ENCODE measurements around the gene CXCL12.

DNA sequence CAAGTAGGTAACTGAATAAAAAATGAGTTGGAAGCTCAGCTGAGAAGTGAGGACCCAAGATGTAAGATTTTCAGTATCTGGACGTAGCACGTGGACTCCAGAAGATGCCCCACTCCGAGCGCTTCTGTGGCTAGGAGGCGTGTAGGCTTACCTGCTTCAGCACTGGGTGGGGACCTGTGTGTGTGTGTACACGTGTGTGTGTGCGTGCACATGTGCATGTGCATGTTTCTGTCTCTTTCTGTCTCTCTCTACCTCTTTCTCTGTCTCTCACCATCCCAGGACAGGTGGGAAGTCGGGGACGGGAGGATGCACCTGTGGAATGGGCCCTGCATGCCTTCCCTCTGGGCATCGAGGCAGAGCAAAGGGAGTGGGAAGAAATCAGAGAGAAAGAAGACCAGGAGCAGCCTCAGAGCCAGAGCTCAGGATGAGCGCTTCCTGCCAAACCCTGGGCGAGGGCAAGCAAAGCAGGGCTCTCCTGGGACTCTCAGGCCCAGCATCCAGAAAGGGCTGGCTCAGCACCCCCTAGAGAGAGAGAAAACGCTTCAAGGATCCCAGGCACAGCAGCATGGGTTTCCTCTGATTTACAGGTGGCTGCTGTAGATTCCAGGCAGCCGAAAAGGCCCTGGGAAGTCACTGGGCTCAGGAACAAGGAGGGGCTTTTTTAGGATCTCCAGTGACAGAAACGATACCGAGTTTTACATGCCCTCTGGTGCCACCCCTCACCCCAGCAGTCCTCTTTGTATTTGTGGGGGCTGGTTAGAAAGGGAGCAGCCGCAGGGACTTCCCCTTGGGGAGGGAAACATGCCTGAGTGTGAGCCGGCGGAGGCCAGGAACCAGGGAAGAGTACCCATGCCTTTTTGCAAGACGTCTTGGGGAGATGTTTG, 28.5 kb downstream of the CXCL12 start:
- TF ChIP-seq, protein P1, sequence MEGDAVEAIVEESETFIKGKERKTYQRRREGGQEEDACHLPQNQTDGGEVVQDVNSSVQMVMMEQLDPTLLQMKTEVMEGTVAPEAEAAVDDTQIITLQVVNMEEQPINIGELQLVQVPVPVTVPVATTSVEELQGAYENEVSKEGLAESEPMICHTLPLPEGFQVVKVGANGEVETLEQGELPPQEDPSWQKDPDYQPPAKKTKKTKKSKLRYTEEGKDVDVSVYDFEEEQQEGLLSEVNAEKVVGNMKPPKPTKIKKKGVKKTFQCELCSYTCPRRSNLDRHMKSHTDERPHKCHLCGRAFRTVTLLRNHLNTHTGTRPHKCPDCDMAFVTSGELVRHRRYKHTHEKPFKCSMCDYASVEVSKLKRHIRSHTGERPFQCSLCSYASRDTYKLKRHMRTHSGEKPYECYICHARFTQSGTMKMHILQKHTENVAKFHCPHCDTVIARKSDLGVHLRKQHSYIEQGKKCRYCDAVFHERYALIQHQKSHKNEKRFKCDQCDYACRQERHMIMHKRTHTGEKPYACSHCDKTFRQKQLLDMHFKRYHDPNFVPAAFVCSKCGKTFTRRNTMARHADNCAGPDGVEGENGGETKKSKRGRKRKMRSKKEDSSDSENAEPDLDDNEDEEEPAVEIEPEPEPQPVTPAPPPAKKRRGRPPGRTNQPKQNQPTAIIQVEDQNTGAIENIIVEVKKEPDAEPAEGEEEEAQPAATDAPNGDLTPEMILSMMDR (IDR thresholded peaks at IDR 0.05; ENCODE audit: low read depth, low read length), result no peak
- no peak for TF ChIP-seq EZH2phosphoT487 (IDR thresholded peaks at IDR 0.05; ENCODE audit: low read depth)

Measured in OCI-LY3 (cell line).